A204.1 (cell line): Measurements from ENCODE around the gene CHRND.

Experiments used
- FAIRE-seq: peaks from 2 replicates; lab custom pipeline; 2012; peaks lifted over from hg19 to GRCh38; lab: Jason Lieb, UNC

Gene CHRND

DNA sequence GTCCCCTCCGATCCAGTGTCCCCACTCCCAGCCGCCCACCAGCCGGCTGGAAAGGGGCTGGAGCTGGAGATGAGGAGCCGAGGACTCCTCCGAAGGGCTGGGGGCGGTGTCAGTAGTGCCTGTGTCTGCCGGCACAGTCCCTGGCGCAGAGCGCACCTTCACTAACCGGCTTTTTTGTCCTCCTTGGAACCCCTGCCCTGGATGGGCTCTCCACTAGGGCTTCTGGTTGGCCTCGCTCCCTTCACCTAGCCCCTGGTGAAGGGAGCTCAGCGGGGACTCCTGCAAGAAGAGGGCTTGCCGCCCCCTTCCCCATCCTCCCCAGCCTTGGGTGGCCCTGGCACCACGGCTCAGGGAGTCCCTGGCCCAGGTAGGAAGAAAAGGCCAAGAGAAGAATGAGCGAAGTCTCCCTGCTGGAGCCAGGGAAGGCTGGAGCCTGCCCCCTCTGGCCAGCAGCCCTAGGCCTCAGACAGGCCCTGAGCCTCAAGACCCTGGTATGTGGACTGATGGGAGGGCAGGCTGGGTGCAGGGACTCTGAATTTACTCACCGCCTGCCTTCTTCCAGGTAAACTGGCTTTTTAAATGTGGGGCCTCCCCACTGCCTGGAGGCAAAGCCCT is 37.8 kb upstream of the CHRND start:
- no peak for FAIRE-seq

GRCh38 chr2:232488721-232489300 is 37.1 kb upstream of the CHRND start:
- FAIRE-seq: no peak

GRCh38 chr2:232489516-232490220 is 36.3 kb upstream of the CHRND start:
- no peak for FAIRE-seq

DNA sequence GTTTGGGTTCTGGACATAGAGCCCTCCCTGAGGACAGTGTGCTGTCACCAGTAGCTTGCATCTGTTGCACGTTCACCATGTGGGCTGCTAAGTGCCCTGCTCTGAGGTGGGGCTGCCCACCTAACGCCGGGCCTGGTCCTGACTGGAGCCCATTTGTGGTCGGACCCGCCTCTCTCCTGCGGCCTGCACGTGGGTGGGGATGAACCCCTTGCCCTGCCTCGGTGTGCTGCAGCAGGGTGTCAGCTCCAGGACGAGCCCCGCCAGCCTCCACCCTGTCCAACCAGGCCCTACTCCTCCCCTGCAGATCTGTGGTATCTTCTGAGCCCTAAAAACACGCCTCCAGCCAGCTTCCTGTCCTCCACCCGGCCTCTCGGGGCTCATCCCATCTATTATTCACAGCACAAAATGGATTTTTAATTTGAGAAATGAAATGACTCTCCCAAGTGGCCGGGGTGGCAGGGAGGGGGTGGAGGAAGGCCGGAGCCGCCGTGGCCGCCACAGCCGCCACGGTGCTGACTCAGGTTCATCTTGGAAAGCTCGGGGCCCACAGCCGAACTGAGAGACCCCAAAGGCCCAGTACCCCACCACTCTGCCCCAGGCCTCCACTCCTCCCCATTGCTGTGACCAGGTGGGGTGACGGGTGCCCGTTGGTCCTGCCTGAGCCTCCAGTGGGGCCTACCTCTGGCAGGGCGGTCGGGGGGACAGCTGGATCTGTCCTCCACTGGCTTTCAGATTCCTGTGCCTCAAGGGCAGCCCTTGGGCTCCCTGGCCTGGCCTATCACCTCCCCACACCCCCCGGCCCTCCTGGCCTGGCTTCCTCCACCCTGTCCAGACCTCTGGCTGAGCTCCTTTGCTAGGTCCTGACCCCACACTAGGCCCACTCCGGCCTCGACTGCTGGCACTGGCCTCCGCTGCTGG is 35.5 kb upstream of the CHRND start:
- FAIRE-seq: no peak

DNA sequence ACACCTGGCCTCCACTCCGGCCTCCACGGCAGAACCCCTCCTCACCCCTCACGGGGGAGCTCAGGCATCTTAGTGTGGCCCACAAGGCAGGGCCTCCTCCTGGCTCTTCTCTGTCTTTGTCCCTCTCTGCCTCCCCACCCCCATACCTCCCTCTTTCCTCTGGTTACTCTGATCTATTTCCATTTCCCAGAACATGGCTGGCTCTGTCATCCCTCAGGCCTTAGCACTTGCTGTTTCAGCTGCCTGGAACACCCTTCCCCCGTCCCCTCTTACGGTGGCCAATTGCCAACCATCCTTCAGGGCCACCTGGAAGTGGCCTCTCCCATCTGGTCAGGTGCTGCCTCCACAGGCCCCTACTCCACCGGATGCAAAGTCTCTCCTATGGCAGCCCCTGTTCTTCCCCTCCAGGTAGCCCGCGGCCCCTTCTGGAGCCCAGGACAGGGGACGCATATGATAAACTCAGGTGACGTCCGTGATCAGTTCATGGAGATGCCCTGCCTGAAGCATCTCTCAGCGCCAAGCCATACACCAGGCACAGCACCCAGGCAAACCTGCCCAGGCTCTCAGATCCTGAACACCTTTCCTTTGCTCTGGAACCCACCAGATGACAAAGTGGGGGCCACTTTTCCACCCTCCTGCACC is 34.7 kb upstream of the CHRND start:
- FAIRE-seq: no peak

- FAIRE-seq: no peak
These were observed 33.6 kb upstream of the CHRND start for GRCh38 chr2:232492236-232492848.

DNA sequence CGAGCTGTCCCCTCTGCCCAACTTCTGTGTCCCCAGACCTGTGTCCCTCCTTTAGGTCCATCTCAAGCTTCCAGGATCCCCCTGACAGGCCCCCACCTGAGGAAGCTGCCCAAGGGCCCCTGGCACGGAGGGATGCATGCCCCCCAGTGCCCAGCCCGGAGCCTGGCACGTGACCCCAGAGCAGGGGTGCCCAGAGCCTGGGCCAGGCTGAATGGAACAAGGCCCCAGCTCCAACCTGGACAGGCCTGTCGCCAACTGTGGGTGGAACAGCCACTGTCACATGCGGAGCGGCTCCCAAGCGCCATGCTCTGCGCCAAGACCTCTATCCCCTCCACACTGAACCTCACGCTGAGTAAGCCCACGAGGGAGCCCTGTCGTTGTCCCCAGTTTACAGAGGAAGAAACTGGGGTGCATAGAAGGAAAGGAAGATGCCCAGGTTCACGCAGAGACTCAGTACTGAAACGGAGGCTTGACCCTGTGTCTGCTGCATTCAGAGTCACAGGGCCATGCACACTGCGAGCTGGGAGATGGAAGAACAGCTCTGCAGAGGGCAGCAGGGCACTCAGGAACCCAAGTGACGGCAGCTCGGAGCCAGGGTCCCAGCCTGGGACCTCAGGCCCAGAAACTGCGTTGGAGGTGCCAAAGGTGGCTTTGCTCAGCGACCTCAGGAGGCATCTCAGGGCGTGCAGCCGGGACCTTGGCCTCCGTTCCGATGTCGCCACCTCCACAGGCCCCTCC is 32.8 kb upstream of the CHRND start:
- FAIRE-seq: no peak

DNA sequence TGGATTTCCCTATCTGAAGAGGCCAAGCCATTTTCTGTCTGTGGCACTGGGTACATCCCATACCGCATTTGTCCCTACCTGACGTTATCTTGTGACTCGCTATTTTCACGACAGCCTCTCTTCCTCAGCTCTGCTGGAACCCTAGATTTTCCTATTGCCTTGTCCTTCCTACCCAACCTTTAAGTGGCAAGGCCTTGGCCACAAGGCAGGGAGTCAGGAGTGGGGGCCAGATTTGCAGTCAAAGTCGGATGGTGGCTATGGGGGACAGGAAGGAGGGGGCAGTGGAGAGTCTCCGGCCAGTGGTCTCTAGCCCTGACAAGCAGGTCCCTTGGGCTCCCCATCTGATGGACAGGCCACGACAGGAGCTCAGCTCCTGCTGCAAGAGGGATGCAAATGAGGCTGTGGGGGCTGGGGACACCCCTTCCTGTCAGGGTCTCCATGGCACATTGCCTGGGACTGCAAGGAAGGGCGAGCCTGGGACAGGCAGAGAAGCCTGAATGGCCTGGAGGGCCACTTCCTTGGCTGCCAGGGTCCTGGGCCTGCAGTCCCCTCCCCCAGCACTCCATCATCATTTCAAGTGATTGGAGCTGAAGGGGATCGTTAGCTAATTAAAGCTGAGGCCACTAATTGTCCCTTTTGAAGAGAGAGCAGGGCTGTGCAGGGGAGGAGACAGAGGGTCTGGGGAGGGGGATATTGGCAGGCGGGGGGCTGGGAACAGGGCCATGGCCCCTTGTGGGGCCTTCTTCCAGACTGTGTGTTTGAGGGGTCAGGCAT is 32.1 kb upstream of the CHRND start:
- no peak for FAIRE-seq

DNA sequence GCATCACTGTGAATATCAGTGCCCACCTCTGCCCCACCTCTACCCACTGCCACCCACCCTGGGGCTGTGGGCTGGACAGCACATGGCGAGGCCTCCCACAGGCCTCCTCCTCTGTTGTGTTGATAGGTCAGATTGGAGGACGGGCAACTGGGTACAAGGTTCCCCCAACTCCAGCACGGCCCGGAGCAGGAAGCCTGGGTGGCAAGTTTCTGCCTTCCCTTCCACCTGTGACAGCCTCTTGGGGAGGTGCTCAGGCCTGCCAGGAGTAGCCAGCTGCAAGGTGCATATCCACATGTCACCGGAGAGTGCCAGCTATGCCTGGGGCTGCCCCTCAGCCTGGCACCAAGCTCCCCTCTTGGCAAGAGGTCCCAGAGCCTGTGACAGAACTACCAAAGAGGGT is 31.4 kb upstream of the CHRND start:
- no peak for FAIRE-seq

DNA sequence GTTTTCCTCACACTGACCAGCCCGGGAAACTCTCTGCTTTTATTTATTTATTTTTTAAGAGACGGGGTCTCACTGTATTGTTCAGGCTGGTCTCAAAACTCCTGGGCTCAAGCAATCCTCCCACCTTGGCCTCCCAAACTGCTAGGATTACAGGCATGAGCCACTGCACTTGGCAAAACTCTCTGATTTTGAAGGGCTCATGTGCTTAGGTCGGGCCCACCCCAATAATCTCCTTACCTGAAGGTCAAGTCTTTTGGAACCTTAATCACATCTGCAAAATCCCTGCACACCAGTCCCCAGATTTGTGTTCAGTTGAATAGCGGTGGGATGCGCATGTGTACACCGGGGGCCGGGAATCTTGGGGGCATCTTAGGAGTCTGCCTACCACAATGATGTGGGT is 30.7 kb upstream of the CHRND start:
- FAIRE-seq: no peak

- FAIRE-seq: no peak
These were observed 29.3 kb upstream of the CHRND start for GRCh38 chr2:232496501-232497270.

DNA sequence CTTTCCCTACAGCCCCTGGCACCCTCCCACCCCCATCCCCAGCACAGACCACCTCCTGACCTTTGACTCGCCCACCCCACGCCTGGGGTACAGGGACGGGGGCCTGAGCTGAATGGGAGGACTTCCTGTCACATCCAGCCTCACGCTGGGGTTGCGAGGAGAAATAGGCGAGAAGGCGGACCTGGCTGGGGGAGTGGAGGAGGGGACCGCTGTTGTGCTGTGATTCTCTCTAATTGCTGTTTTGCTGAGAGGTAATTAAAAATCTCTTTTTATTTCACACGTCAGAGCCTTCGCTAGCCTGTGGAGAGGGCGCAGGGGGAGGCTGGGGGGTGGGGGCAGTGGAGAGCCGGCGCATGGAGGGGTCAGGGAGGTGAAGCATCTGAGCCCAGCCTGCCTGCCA is 28.6 kb upstream of the CHRND start:
- FAIRE-seq: no peak

DNA sequence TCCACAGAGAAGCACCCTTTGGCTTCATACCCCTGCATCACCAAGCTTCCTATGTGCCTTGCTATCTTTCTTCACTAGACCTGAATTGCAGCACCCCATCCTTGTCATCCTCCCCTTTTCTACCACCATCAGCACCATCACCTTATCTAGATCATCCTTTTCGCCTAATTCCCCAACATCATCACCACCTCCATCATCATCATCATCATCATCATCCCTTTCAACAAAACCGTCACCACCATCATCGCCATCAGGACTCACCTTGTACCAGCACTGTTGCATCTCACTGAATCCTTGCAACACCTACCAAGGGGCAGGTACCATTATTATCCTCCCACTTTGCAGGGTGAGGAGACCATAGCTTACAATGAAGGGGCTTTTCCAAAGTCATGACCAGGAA is 27.5 kb upstream of the CHRND start:
- no peak for FAIRE-seq

GRCh38 chr2:232501331-232501771 is 24.6 kb upstream of the CHRND start:
- no peak for FAIRE-seq

DNA sequence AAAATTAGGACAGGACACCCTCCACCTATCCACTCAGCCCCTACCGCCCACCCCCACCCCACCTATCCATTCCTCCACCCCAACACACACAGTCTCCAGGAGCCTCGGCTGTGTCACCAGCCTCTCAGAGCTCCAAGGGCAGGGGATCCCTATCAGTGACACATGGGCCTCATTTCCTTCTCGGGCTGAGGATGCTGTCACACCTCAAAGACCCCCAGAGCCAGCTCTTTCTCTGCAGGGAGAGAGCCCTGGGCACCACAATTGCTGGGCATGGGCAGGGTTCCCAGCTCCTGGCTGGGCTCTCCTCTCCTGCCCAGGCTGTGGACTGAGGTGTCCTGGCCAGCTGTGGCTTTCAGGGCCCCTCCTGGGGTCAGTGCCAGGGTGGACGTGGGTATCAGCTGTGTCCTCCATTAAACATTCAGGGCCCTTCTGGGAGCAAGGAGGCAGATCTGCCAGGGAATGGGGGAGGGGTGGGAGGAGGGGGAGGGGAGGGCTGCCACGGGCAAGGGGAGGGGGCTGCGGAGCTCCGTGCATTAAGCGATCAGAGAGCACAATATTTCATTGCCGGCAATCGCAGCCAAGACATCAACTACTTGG is 24.1 kb upstream of the CHRND start:
- no peak for FAIRE-seq

GRCh38 chr2:232502511-232502910 is 23.4 kb upstream of the CHRND start:
- FAIRE-seq: no peak

DNA sequence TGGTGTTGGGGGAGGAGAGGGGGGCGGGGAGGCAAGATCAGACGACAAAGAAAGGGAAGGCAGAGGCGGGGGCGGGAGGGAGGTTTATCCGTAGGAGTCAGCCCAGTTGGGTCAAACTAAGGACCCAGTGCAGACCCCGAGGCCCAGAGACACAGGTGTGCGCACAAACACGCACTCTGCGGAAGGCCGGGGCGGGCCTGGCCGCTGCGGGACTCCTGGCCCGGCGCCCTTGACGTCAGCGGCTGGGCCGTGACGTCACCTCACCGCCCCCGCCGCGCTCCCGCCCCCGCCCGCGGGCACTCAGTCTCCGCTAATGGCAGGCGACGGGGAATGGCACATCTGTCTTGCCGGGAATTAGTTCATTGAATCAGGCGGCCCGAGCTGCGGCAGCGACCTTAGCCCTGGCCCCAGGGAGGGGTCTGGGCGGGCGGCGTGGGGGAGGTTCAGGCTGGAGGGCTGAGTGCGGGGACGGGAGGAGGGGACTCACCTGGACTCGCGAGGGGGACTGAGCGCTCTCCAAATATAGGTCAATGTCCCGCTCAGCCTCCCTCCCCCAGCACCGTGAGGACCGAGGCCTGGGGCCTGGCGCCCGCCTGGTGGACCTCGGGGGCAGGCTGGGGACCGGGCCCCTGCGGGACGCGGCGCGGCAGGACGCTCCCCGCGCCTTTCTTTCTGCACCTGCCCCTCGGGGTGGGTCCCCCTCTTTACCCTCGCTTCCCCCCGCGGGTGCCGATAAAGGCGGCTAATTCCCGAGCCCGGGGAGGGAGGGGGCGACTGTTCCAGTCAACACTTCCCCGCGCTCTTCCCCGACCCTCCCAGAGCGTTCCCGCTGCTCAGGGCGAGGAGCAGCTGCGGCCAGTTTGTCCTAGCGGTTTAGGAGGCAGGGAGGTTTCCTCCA is 22.8 kb upstream of the CHRND start:
- FAIRE-seq: no peak

DNA sequence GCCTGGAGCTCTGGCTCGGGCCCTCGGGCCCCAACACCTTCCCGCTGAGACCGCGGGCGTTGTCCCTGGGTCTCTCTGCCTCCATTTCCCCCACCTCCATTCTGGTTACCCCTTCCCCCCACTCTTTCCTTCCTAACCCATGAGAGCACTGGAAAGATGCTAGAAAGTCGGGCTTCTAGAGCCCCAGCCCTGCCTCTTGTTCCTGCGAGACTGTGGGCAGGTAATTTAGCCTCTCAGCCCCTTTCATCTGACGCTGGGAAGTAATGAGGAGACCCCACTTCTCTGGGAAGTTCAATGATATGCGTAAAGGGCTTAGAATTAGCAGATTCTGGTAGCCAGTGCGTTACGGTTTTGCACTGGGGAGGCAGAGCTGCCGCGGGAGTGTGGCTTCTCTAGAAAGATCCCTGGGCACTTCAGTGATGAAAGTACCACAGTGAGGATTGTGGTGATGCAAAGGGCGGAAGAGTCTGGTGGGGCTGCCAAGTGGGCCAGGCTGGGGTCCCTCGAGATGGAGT is 22.1 kb upstream of the CHRND start:
- FAIRE-seq: no peak
